NCI-H2029 treated with DMSO at 0.1 percent for 48 hours (cell line): ENCODE measurements around the gene GMDS.

Source experiments
- DNase-seq: peaks from one replicate; lab custom pipeline; 2025; lab: John Stamatoyannopoulos, UW

The GMDS gene

DNA sequence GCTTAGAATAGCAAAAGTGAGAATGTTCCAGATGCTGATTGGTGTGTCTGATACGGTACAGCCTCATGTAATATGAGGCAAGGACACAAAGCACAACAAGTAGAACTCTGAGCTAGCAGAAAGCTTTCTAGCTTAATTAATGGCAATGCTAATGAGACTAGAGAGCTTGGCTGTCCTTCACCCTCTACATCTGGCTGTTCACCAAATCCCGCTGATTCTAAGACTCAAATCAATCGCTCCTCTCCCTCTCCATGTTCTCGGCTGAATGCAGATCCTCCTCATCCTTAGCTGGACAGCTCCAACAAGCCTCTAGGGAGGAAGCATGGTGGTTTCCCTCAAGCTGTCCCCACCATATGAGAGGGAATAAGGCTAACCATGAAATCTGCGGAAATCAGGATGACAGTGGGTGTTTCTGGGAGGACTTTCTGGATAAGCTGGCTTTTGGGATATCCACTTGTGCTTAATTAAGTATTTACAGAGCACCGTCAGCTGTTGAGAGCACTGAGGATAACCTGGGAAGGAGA is 506.8 kb downstream of the GMDS start:
- no peak for DNase-seq

DNA sequence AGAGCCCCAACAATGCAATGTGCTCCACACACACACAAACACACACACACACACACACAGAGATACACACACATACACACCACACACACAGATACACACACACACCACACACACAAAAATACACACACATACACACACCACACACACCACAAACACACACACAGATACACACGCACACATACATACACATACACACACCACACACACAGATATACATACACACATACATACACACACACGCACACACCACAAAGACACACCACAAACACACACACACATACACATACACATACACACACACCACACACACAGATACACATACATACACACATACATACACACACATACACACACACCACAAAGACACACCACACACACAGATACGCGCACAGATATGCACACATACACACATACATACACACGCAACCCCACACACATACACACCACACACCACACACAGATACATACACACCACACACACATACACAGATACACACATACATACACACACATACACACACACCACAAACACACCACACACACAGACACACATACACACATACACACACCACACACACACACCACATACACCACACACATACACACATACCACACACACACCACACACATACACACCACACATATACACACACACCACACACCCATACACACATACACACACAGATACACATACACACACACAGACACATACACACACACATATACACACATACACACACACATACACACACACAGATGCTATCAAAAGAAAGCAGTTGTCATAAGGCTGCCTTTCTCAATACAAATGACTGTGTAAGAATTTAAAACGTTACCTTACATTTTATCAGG is 507.7 kb downstream of the GMDS start:
- DNase-seq: no peak

DNA sequence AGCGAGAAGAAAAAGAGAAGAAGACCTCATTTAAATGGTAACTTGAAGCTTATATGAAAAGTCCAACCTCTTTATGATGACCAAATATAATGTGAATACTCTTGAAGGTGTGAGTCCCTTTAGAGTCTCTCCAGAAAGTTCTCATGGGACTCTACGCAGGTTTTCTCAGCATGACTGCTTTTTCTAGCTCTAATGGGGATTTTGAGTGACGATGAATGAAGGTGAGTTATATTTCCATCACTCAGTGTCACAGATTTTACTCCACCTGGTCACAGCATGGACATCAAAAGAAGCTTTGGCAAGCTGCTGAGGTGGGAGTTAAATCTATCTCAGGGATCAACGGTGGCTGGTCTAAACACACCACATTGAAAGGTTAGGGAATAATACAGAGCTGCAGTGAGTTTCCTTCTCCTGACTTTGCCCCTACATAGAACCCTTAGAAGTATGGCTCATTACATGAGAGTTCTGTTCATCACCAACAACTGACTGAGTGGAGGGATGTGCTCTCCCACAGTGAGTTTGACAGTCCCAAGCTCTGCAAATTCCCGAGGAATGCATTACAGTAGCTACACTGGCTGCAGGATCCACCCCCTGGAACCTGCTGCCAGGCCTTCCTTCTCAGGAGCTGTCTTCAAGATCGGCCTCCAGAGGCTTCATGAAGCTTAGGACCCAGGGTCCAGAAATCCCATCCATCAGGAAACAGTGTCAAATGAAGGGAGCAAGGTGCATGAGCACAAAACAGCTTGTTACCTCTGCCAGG is 508.9 kb downstream of the GMDS start:
- no peak for DNase-seq

DNA sequence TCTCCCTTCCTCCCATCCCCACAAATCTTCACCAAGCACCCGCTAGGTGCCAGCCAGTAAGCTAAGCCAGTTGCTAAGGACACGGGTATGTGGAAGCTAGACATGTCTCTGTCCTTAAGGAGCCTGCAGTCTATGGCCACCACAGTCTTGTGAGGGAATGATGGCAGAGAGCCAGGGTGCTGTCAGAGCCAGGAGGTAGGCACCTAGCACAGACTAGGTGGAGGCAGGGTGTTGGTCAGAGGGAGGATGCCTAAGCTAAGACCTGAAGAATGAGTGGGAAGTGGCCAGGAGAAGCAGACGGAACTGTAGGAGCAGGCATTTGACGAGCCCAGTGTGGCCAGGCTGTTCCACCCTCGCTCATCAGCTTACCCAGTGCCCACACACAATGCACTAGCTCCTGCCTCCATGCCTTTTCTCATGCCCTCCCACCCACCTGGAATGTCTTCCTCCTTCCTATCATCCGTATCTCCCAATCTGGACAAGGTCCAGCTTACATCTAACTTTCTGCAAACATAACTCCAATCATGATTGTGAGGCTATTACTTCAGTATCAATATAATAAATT is 510.1 kb downstream of the GMDS start:
- peak; percentile 83 for DNase-seq

DNA sequence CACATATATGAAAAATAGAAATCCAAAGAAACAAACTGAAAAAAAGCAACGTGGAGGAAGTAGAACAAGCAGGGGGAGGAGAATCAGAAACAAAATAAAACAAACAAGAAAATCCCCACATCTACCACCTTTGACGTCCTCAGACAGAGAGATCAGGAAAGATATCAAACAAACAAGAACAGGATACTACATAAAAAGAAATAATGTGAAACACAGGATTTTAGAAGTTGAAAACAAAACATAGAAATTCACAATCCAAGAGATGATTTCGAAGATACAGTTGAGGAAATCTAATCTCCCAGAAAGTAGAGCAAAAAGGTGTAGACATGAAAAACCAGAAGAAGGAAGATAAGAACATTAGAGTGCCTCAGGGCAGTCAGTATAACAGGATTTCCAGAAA is 514.5 kb downstream of the GMDS start:
- no peak for DNase-seq

DNA sequence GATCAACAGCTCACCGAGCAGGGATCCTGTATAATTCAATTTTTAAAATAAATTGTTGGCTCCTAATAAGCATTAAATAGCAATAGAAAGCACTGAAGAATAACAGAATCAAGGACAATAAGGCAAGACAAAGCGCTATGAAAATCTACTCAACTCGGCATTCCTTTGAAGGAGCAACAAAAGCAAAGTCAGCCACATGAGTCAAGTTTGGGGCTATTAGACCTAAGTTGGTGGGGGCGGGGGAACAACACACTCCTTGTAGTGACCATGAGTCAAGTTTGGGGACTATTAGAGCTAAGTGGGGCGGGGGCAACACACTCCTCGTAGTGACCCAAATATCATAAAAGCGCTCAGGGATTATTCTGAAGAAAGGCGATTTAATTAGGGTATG is 515.7 kb downstream of the GMDS start:
- no peak for DNase-seq

DNA sequence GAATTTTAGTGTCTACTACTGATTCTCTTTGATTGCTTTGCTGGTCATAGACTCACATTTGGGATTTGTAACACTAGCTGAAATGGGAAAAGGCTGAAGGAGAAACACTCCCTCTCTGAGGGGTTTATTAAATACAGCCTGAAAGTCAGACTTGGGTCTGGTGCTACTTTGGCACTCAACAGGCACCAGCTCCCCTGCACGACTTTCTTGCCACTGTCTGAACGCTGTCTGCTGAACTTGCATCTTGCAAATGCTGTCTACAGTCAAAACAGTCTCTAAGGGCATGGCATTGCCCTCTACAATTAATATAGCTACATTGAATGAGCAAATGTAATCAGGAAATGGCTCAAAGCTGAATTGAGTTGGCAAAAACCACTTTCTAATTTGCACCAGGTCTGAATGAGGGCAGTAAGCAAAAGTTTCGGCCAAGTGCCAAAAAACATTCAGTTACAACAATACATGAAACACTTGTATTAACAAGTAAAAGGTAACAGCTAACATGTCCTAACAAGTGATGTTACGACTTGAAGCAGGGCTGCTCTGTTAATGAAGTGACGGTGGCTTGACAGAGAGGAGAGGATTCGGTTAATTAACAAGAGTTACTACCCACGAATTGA is 516.2 kb downstream of the GMDS start:
- no peak for DNase-seq

DNA sequence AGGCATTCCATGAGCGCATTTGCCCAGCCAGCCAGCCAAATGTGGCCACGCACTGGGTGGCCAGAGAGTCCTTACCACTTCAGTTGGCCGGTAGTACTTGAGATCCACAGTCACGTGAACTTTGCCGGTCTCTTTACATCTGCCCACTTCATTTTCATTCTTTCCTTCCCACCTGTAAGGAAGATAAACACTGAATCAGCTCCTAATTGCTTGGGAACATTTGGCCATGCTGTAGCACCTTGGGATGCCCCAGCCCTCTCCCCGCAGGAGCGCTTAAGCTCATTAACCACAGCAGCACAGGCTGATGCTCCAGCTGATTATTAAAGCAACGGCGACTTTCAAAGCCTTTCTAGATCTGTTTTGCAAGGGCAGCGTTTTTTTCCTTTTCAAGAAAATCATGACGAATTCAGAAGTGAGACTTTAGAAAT is 519.0 kb downstream of the GMDS start:
- peak; percentile 95 for DNase-seq

DNA sequence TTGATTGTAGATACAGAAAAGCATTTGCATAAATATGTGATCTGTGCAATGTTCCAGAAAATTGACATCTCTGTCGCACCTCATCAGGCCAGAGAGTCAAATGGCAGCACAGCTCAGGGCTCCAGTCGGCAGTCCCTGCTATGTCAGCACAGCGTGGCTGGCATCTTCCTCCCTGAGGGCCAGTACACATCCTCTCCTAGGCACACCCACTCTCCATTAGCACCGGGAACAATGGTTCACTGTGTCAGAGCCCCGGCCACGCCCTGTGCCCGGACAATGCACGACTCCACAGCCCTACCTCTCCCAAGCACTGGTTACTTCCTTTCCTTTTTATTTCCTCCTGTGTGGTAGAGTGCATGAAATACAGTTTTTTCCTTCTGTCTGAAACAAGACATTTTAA is 520.8 kb downstream of the GMDS start:
- DNase-seq: peak; percentile 96

DNA sequence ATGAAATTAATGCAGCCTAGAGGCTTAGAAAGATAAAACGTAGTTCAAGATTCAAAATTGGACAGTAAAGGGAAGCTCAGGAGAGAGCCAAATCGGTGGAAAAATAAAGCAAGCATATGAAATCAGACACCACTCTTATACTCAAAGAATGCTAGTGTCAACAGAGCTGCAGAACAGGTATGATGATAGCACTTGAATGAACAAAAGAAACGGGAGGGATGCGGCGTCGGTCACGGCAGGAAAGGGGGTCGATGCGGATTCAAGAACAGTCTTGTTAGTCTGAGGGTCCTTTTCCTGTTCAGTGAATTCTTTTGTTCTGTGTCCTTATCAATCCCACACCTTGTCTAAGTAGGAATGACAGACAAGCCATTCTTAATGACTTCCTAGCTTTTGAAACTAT is 521.3 kb downstream of the GMDS start:
- peak; percentile 99 for DNase-seq

DNA sequence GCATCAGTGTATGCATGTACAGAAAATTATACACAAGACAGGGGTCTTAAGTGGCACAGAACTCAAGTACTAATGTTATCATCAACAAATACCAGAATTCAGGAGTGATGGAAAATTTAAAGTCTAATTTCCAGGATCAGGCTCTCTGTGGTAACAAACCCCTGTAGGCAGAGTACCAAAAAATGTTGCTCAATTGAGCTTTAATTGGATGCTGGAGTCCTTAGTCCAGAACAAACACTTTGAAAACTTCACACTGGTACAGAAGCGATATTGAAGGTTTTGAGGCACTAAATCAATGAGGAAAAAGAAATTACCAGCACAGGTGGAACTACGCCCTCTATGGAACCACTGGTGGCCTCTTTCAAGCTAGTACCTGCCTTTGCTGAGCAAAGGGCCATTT is 522.6 kb downstream of the GMDS start:
- DNase-seq: no peak

DNA sequence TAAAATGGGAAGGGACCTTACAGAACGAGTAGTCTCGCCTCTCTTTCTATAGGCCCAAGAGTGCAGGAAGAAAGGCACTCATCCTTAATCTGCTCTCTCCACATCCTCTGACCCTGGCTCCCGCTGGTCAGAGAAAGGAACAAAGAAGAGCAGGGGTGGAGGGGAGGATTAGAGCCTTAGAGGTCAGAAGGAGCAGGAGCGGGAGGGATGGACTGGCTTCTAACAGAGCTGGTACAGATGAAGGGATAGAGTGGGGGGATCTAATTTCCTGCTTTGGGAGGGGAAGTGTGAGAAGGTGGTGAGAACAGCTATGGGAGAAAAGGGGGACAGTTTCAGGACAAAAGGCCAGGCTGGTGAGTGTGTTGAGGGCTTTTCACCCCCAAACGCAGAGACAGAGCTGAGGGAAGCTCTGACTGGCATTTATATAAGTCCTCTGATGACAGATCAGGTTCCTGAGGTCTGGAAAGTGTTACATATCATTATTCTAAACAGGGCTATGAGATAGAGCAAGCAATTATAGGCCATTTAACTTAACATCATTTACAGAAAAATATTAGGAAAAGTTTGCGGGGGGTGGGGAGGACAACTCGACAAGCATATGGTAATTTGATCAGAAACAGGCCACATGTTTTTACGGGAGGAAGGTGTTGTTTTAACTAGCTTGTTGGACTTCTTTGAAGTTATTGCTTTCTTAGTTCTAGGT is 524.6 kb downstream of the GMDS start:
- DNase-seq: no peak

DNA sequence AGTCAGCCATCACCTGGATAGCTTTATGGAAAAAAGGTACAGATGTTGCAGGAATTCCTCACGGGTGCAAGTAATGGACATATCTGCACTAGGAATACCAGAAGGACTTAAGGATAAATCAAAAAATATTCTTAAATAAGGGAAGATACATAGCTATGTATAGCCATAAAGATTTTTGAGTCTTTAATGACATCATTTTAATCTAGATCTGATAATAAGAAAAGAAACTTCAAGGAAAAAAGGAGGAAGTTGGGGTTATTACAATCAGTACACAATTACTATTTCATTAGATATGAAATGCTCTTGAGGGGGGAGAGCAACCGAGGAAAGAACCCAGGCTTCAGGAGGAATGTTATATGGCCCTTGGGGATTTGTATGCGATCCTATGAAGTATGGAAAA is 525.5 kb downstream of the GMDS start:
- DNase-seq: no peak

DNA sequence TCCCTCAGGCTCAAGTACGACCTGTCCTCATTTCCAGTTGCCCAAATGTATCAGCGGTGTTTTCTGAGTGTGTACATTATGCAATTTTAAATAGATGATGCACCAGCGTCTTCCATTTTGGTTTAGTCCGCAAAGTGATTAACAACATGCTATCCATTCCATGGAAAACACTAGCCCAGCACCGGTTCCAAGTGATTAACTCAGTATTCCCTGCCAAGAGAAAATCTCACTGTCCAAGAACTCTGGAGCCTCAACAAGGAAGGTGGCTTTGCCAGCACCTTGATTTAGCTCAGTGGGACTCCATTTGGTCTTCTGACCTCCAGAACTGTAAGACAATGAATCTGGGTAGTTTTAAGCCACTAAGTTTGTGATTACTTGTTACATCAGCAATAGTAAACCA is 528.5 kb downstream of the GMDS start:
- no peak for DNase-seq

DNA sequence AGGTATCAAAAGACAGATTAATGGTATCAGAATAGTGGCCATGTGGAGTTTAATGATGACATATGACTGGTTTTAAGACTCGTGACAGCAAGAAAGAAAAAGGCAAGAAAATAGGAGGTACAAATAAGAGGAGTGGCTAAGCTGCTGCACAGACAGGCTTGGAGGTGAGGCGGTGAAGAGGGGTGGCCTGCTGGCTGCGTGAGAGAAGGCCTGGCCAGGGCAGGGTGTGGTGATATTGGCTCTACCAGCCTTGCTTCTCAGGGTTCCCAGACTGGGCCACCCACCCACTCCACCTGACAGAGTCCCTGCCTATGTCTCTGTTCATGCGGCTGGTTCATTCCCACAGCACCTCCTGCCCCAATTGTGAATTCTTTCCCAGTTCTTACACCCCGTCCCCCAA is 529.0 kb downstream of the GMDS start:
- DNase-seq: no peak

DNA sequence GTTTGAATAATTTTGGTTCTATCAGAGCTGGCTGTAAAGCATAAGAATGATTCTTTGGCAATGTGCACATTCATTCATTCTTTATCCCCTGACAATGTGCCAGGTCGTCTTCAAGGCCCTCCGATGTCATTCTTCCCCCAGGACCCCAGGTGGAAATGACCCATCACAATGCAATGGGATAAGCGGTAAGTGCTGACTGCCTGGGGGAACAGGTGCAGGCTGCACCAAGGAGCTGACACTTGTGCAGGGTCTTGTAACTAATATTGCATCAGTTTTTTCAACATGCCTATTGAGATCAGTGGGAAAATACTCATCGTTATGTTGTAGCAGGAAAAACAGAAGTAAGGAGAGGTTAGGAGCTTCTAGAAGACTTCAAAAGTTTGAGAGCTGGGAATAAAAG is 530.1 kb downstream of the GMDS start:
- no peak for DNase-seq

DNA sequence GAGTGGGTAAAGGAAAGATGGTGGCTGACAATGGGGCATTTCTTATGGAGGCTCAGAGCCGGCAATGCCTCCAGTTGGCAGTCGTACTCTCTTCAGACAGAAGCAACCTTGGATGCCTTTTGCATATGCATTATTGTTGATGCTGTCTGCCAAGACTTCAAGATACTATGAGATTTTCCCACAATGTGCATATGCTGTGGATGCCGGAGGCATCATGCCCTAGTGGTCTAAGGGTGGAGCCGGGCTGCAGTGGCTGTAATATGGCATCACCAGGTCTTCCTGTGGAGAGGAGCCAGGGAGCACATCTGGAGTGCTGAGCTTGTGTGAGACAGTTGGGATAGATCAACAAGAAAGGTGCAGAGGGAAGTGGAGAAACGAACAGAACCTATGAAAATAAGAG is 530.8 kb downstream of the GMDS start:
- no peak for DNase-seq

DNA sequence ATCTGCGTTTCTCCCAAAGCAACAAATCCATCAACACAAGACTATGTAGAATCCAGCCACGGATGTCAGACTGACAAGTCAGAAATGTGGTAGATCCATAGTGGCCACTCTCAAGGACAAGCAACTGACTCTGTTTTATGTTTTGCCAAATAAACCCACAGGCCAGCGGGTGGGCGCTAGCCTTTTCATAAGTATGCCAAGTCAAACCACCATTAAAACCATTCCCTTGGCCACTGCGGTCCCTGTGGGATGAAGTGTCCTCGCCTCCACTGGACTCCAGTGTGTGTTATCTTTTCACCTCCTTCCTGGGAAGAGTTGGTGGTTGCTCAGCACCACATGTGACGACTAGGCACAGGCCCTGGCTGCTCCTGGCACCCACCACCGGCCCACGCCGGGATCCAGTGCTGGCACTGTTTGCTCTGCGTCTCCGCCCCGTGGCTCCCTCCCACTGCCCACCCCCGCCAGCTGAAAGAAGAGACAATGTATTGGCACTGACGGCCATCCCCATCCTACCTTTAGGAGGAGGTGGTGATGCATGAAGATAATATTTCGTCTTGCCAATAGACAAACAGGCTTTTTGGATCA is 532.3 kb downstream of the GMDS start:
- no peak for DNase-seq

DNA sequence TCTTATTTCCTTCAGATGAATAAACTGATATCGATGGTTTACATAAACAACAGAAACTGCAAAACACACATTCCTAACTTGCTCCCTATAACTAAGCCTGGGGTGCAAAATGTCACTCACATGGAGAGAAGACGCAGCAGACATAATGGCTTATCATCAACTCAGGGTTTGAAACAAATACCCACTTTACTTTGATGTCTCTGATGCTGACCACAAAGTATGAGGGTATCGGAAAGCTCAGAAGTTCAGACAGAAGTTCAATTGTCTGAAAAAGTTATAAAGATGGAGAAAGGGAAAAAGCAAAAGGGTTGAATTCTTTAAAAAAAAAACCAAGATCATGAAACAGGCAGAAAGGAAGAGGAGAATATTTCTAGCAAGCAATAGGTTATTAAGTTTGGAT is 533.0 kb downstream of the GMDS start:
- DNase-seq: no peak

DNA sequence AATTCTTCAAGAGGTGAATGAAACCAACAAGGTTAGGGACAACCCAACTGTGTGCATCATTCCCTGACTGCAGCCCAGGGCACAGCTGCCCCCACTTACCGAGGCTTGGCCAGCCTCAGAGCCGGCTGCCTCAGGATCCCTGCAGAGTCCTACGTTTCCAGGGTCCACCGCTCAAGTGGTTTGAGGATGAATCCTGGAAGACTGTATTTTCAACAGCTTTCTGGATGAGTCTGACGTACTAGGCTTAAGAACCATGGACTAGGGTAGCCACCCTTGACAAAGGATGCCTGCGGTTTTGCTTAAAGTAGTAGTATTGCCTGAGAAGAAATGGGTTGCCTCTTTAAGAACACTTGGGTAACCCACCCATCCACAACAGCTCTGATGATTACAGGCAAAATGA is 534.3 kb downstream of the GMDS start:
- DNase-seq: no peak

DNA sequence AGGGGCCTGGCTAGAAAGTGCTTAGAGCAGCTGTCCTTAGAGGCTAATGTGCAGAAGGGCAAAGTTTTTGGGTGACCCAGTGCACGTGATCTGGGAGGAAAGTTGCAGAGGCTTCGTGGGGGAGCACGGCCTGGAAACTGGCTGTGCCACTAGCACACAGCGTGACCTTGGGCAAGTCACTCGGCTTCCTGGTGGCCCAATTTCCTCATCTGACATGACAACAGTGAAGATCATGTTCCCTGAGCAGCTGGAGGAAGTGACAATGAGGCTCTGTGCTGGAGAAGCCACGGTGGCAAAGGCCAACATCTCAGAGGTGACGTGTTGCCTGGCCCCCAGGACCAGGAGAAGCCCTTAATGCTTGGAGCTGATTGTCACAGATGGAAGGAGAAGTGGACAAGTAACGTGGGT is 536.2 kb downstream of the GMDS start:
- no peak for DNase-seq

DNA sequence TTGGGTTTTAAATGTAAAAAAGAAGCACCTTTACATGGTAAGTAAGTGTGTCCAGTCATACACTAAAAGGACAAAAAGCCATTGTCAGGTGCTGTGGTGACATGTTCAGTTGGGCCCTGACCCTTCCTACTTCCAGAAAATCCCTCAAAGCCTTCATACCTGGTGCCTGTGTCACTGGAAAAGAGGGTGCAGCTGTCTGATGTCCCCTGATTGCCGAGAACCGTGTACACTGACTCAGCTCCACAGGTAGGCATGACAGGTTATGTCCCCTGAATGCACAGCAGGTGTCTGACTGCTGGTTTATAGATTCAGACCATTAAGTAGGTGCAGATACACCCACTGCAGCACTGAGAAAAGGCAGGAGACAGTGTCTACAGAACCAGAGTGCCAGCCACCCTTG is 536.6 kb downstream of the GMDS start:
- no peak for DNase-seq
